GM21423 (cell line): ENCODE data around the gene OSBPL9.

ENCODE experiments used
- ATAC-seq: cut with Tn5 transposase; IDR thresholded peaks from one replicate; pipeline ENCODE4 v1.9.1; 2021; ENCODE audit warnings: mild to moderate bottlenecking, moderate library complexity; ENCODE audit not compliant: unreplicated experiment

OSBPL9 gene

DNA sequence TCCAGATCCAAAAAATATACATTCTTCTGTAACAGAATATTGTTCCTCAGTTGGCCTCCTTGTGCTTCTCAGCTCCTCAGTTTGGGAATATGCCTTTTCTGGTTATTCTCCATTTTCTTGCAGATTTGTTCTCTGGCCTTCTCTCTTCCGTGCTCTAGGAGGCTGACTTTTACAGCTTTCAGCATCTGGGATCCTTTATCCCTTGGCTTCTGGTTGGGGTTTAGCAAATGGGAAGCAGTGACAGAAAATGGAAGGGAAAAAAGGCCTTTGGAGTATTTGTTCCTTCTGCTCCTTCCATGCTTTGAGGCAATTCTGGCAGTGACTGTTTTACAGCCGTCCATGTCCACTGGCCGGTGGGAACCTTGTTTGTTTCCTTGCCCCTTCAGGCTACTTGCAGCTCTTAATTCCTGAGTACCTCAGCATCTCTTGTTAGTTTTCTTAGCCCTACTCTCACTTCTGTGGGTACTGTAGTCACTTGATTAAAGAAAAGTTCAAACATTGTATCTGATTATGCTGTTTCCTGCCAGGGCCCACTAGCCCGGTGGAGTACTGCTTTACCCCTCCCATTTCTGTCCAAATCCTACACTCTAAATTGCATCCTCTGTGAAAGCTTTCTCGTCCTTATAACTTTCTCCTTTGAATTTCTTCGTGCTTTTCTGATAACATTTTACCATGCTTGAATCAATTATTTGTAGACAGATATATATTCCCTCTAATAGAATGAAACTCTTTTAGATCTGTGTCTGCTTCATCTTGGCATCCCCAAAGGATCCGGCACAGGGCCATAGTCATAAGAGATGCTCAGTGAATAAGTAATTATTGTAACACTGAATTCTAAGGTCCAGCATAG is 118.2 kb downstream of the OSBPL9 start:
- no peak for ATAC-seq

DNA sequence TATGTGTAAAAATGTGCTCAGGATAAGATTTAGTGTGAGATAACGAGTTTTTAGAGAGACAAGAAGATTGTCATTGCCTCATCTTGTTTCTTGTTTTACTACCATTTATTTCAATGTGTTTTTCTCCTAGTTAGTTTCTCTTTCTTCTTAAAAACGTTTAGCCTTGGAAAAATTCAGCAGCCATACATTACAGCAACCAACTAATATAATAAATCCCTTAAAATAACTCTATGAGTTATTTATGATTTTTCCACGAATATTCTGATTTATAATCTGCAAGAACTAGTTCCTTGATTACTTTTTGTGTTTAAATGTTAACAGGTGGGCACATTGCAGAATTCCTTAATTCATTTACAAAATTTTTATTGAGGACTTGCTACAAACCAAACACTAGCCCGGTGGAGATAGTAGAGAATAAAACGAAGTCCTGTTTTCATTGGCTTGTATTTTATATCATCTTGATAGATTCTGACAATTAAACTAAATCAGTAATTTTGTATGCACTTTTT is 118.9 kb downstream of the OSBPL9 start:
- ATAC-seq, result no peak

DNA sequence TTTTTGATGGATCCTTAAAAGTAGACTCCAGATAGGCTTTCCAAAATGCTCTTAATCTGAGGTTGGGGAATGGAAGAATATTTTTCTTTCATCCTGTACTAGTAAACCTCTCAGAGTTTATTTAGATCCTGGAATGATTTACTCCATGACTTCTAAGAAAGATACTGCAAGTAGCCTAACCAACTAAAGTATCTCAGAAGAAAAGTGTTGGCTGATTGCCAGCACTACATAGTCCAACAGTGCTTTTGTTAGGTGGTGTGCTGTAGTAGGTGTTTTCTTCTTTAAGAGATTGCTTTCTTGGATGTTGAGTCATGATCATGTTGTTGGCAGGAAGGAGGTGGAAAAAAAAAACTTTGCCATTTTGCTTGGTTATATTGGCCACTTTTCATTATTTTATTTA is 119.8 kb downstream of the OSBPL9 start:
- no peak for ATAC-seq

DNA sequence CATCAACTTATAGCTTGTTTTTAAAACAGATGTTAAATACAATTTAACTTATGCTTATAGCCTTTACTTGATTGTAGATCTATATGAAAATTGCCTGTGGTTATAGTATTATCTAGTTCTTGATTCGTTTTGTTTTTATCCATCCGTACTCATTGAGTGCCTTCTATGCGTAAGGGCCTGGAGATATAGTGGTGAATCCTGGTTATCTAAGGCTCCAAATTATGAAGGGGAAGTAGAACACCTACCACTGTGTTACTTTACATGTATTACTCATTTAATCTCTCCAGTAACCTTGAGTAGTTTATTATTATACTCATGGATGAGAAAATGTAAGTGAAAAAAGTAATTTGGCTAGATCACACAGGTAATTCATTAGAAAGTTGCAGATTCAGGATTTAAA is 121.8 kb downstream of the OSBPL9 start:
- no peak for ATAC-seq

DNA sequence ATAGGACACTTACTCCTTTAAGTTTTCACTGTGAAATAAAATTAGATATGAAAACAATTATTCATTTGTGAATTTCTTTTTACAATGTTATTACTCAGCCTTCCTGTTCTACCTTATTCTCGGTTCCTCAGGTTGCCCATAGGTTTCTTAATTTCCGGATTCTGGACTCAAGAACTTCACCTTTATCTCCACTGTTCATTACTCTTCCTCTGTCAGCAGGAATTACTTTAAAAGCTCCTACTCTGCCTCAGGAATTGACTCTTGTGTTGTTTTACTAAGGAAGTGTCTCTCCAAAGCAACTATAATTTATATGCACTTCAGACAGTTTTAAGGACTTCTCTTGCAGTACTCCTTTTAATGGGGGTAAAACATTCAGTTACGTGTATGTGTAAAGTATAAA is 123.8 kb downstream of the OSBPL9 start:
- no peak for ATAC-seq

DNA sequence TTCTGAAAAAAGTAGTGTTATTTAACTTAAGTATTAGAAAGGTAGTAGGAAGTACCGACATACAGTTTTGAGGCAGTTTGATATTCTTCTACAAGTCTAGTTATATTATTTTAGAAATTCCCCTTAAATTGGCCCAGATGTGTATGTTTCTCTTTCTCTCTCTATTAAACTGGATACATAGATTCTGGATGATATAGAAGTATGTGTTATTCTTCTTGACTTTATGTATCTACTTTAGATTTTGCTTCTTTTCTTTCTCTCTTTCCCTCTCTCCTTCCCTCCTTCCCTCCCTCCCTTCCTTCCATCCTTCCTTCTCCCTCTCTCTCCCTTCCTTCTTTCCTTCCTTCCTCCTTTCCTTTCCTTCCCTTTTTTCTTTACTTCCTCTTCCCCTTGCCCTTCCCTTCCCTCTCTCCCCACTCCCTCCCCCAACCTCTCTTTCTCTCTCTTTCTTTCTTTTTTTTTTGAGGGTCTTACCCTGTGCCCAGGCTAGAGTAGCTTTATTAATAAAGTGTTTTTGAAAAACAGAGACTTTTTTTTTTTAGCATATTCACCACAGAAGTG is 124.3 kb downstream of the OSBPL9 start:
- ATAC-seq, result no peak

DNA sequence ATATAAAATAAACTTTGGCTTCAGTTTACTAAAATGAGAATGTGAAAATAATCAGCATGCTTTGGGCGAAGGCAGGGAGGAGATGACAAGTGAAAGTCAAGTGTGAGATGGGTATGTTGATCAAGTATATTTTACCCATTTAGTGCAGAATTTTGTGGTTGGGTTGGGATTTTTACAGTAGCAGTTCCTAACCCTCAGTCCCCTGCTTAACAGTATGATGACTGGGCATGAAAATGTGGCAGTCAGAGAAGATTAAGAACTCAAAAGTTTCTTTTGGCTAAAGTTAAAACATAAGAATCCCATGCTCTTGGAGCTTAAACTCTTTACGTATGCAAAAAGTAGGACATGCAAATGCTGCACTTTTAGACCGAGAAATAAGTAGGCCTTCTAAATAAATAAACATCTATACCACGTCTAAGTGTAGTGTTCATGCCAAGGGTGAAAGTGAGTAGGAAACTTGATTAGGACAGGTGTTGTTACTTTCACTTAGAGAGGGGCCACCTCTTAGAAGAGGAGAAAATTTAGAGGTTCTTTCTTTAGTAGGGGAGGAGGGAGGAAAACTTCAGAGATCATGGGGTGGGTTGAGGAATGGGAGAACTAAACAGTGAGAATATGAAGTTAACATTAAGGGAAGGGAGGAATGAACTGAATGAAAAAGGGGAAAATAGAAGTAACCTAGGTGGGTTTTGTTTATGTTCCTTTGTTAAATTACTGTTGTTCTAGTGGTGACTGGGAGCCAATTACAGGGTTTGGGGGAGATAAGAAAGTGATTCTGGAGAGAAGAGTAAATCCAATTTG is 127.8 kb downstream of the OSBPL9 start:
- no peak for ATAC-seq

DNA sequence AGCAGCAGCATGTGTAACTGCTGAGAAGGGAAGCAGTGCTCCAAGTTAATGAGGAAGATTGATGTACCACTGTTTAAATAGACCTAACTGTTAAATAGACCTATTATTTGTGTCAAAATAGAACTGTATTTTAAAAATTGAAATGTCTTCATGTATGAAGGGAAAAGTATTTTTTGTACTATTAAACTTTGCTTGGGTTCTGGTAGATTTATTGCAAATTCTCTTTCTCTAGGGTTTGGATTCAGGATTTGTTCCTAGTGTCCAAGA is 128.3 kb downstream of the OSBPL9 start:
- no peak for ATAC-seq

DNA sequence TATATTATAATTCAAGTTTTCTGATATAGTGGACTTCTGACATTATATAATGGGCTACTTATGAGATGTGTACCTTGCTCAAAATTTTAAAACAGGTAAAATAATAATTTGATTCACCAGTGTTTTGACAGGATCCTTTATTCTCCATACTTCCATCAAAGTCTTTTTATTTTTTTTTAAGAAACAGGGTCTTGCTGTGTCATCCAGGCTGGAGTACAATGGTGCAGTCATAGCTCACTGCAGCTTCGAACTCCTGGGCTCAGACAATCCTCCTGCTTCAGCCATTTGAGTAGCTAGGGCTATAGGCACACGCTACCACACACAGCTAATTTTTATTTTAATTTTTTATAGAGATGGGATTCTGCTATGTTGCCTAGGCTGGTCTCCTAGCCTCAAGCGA is 132.3 kb downstream of the OSBPL9 start:
- ATAC-seq, result no peak

DNA sequence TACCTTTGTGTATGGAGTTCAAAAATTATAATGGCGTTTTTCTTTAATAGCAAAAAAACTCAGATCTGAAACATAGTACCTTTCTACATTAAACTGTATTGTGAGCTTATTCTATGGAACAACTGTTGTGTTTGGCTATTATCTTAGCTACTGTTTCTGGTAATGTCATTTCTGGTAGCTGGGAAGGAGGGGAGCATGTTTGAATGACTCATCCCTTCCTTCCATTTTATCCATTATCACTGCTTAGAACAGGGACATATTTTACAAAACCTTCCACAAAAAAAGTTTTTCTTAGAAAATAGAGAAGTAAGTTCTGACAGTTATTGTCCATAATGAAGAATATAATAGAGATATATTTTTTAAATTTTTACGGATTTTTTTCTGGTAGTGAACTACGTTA is 133.3 kb downstream of the OSBPL9 start:
- no peak for ATAC-seq

DNA sequence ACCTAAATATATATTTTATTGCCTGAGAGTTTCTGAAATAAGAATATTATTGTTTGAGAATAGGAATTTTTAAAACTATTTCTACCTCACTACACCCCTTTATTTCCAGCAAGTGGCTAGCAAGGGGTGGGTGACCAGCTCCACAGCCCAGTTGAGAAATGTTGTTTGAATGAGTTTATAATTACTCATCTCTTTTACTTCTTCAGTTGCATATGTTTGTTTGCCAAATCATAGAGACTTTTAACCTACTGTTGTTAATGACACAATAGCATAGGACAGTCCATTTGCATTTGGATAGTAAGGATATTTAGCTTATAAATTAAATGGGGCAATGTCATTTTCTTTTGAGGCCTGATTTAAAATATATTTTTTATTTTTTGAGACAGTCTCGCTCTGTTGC is 133.8 kb downstream of the OSBPL9 start:
- ATAC-seq, result no peak

DNA sequence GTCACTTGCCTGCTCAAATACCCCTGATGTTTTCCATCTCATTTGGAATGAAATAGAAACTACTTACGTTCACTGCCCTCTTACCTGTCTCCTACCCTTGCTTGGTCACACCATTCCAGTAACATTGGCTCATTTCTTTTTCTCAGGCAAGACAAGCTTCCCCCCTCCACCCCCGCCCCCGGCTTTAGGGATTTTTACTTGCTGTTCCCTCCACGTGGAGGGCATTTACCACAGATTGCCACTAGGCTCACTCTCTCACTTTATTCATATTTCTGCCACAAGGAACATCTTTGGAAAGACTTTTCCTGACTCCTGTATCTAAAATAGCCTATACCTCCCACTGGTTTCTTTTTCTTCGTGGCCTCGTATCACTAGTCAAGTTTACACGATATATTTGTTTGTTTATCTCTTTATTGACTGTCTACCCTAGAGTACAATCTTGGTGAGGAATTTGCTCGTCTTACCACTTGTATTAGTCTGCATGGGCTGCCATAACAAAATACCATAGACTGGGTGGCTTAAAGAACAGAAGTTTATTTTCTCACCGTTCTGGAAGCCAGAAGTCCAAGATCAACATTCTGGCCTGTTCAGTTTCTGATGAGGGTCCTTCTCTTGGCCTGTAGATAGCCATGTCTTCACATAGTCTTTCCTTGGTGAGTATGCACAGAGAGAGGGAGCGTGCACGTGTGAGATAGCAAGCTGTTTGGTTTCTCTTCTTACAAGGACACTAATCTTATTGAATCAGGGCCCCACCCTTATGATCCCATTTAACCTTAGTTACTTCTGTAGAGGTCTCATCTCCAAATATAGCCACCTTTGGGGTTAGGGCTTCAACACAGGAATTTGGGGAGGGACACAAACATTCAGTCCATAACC is 135.4 kb downstream of the OSBPL9 start:
- no peak for ATAC-seq

DNA sequence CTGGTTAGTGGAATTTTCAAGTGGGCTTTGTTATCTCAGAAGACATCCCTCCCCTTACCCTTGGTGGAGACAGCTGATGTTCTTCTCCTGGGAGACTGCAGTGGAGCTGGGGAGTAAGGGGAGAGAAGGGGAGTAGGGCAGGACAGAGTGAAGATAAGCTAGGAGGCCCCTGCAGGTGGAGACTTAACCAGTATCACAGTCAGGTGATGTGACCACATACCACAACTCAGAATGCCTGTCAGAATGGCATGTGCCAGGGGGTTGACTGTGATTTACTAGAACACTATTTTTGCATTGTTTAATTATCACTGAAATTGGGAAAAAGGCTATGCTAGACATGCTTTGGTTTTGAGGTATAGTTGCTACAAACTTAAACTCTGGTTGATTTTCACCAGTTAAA is 137.1 kb downstream of the OSBPL9 start:
- ATAC-seq, result no peak

DNA sequence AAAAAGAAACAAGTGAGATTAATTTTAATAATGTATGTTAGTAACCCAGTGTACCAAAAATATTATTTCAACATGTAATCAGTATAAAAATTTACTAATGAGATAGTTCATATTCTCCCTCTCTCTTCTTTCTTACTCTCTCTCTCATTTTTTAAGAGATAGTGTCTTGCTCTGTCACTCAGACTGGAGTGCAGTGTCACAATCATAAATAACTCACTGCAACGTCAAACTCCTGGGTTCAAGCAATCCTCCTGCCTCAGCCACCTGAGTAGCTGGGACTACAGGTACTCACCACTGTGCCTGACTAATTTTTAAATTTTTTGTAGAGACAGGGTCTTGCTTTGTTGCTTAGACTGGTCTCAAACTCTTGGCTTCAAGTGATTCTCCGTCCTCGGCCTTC is 137.8 kb downstream of the OSBPL9 start:
- ATAC-seq, result no peak

DNA sequence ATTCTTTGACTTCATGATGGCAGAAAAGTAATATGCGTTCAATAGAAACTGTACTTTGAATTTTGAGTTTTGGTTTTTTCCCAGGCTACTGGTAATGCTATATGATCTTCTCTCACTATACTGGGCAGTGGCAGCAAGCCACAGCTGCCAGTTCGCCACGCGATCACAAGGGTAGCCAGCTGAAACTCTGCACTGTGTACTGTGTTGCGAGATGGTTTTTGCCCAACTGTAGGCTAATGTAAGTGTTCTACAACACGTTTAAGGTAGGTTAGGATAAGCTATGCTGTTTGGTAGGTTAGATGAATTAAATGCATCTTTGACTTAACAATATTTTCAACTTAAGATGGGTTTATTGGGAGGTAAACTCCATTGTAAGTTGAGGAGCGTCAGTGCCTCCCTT is 138.5 kb downstream of the OSBPL9 start:
- no peak for ATAC-seq

DNA sequence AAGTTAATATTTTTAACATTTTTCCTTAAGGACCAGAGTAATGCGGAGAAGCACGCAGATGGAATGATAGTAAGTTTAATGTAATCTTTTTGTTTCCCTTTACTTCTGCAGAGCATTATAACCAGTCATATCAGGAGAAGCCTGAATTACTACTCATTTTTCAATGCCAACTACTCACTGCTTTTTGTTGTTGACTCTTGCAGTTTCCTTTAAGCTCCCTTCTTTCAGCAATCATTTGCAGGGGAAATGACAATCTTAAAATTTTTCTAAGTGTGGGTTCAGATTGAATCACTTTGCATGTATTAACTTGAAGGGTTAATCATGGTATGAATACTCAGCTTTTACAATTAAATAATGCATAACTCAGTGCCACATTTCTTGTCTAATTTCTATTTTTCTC is 139.4 kb downstream of the OSBPL9 start:
- ATAC-seq, result no peak

DNA sequence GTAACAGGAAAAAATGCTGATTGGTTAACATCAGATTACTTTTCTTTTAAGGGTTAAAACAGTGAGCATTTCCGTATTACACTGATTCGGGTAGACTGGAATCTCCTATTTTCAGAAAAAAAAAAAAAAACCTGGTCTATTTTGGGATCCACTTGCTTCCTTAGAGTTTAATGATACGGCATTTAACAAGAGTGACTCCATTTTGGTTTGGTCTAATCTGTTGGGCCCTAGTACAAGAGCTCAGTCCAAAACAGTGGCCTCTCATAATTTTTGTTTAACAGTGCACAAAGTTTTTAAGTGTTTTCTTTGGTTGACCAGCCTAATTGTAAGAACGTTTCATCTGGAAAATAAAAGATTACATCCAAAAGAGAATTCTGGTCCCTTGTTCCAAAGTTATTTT is 141.4 kb downstream of the OSBPL9 start:
- ATAC-seq, result no peak

DNA sequence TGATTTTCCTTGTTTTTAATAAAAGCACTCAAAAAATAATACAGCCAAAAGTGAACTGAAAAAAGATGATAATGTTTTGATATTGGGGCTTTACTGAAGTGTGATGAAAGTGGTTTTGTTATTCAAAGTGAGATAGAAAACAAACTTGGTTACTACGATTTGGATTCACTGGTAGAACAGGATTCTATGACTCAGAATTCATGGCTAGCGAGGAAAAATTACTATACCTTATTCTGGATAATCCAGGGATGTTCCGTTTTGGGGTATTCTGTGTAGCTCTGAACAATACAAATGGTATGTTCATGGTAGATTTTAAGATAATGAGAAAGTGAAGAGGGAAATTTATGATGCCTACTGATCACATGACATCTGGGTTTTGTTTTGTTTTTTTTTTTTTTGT is 144.0 kb downstream of the OSBPL9 start:
- ATAC-seq, result no peak

DNA sequence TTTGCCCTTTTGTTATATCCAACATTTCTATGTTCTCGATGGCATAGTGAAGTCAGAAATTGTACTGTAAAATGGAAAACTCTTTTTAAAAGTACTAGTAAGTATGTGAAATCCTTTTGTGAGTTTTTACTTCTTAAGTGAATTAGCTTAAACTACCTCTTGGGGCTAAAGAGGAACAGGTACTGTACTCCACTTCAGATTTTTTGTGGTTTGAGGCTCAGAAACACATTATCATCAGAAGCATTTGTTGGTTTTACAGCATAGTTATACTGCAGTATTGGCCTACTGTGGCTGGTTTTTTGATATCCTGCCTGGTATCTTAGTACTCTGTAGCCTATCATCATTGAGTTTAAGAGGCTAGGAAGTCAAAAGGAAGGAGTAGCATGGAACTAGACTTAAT is 144.5 kb downstream of the OSBPL9 start:
- no peak for ATAC-seq

DNA sequence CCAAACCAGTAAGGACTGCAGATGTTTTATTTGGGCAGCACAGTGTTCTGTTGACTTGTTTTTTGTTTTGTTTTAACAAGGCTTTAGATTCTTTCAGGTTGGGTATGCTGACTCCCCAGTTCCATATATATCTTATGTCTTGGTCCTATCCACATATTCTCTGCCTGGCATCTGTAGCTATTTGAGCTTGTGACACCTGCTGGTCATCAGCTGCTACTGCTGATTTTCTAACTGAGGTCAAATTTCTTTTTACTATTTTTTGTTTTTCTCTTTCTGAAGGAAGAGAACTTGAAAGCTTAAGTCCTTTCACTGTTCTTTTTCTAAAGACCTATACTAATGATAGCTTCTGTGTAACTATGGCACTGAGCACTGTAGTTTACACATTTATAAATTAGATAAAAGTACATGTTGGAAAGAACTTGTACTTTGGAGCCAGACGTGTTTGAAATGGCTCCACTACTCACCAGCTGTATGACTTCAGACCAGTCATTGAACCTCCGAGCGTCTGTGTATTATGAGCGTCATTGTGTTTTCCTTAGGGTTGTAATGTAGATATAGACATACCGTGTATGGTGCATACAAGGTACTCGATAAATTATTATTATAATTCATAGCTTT is 152.2 kb downstream of the OSBPL9 start:
- no peak for ATAC-seq

DNA sequence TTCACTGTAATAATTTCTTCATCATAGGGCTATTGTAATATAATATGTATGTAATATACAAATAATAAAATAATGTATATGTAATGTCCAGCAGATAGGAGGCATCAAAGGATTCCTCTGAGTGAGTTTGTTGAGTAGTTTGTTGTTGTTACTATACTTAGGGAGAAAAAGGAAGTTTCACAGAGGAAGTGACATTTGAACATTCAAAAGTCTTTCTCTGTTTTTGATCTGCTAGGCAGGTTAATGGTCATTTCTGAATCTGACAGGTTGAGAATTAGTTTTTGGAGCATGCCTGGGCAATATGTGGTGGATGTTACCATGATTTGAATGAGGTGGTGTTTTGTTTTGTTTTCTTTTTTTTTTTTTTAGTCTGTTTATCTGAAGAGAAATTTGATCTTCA is 159.5 kb downstream of the OSBPL9 start:
- ATAC-seq, result no peak
